Measurements from ENCODE around the gene ADGRG3. TPM values are rescaled to one million over a fixed set of nuclear protein-coding genes. Genes with fewer than 3 reads are reported as not detected.

The ADGRG3 gene
- total and polyA plus RNA-seq, 4 donors: 1.8 to 66.2 (median 9.4) TPM

DNA sequence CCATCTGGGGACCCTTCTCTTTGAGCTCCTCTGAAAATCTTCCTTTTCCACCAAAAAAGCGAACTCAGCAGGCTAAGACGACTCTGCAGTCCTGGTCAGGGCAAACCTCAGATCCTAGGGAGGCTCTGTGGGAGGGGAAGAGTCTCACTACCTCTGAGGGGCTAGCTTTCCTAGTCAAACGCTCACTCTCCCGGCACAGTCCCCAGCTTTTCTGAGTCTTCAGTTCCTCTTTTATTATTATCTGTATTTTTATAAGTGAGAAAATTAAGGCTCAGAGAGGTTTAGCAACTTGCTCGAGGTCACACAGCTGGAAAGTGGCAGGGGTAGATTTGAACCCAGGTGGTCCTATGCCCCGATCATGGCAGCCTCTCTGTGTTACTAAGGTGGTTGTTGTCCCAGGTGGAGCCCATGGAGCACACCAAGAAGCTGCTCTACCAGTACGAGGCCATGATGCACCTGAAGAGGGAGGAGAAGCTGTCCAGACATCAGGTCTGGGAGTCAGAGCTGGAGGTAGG lies 58.4 kb downstream of the ADGRG3 start:
- Histone ChIP-seq H3K27me3 (ENCODE audit: control insufficient read depth in 3 of 3, insufficient read depth in 3 of 3, low read length in 2 of 3) (no peaks in the 10 kb centered on the region), H3K9me3 (ENCODE audit: control insufficient read depth in 4 of 4, insufficient read depth in 3 of 4, low read length in 3 of 4) (no peaks in the 10 kb centered on the region), H3K36me3 (ENCODE audit: control insufficient read depth in 4 of 4, insufficient read depth in 4 of 4, low read length in 4 of 4) (no peaks in the 10 kb centered on the region), H3K9ac (ENCODE audit: insufficient read depth in 1 of 2, low read length in 2 of 2) (no peak overlapping the region), H3K27ac (ENCODE audit: low read depth in 1 of 2, low read length in 1 of 2) (no peak overlapping the region), H3K4me1 (ENCODE audit: control insufficient read depth in 5 of 5, insufficient read depth in 5 of 5, low read length in 5 of 5) (no peaks in the 10 kb centered on the region), H3K4me3 (no peak overlapping the region)
- DNase-seq (no peak), ATAC-seq (ENCODE audit: insufficient read depth, low FRiP score) (no peak)
- TF ChIP-seq, protein P1, sequence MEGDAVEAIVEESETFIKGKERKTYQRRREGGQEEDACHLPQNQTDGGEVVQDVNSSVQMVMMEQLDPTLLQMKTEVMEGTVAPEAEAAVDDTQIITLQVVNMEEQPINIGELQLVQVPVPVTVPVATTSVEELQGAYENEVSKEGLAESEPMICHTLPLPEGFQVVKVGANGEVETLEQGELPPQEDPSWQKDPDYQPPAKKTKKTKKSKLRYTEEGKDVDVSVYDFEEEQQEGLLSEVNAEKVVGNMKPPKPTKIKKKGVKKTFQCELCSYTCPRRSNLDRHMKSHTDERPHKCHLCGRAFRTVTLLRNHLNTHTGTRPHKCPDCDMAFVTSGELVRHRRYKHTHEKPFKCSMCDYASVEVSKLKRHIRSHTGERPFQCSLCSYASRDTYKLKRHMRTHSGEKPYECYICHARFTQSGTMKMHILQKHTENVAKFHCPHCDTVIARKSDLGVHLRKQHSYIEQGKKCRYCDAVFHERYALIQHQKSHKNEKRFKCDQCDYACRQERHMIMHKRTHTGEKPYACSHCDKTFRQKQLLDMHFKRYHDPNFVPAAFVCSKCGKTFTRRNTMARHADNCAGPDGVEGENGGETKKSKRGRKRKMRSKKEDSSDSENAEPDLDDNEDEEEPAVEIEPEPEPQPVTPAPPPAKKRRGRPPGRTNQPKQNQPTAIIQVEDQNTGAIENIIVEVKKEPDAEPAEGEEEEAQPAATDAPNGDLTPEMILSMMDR (IDR thresholded peaks at IDR 0.05; ENCODE audit: control extremely low read depth, extremely low read depth): no peak
- WGBS, 2 donors: 81 to 89% methylated on average over 7 of the region's 7 CpGs

DNA sequence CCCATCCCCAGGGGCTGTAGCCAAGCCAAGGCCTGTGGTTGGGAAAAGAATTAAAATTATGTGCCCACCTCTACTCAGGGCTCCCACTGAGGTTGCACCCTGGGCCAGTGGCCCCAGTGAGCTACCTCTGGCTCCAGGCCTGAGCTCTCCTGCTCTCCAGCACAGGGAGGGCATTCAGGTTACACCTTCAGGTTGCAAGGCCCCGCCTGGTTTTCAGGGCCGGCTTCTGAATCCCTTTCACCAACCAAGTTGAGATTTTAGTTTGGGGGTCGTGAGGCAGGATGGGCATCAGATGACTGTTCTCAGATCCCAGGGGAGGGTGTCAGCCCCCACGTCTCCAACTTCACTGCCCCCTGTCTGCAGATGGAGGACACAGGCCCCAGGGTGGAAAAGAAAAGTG lies 59.5 kb downstream of the ADGRG3 start:
- 74 to 81% methylated on average over 4 of the region's 4 CpGs for whole genome bisulfite sequencing, 2 donors
- Histone ChIP-seq H3K27ac (ENCODE audit: low read depth in 1 of 2, low read length in 1 of 2) (no peak overlapping the region), H3K4me1 (ENCODE audit: control insufficient read depth in 5 of 5, insufficient read depth in 5 of 5, low read length in 5 of 5) (no peaks in the 10 kb centered on the region), H3K36me3 (ENCODE audit: control insufficient read depth in 4 of 4, insufficient read depth in 4 of 4, low read length in 4 of 4) (no peaks in the 10 kb centered on the region), H3K27me3 (ENCODE audit: control insufficient read depth in 3 of 3, insufficient read depth in 3 of 3, low read length in 2 of 3) (no peaks in the 10 kb centered on the region), H3K4me3 (no peak overlapping the region), H3K9ac (ENCODE audit: insufficient read depth in 1 of 2, low read length in 2 of 2) (no peak overlapping the region), H3K9me3 (ENCODE audit: control insufficient read depth in 4 of 4, insufficient read depth in 3 of 4, low read length in 3 of 4) (no peaks in the 10 kb centered on the region)
- ATAC-seq (ENCODE audit: insufficient read depth, low FRiP score): no peak
- TF ChIP-seq, protein P1 (IDR thresholded peaks at IDR 0.05; ENCODE audit: control extremely low read depth, extremely low read depth): no peak
- DNase-seq: no peak

DNA sequence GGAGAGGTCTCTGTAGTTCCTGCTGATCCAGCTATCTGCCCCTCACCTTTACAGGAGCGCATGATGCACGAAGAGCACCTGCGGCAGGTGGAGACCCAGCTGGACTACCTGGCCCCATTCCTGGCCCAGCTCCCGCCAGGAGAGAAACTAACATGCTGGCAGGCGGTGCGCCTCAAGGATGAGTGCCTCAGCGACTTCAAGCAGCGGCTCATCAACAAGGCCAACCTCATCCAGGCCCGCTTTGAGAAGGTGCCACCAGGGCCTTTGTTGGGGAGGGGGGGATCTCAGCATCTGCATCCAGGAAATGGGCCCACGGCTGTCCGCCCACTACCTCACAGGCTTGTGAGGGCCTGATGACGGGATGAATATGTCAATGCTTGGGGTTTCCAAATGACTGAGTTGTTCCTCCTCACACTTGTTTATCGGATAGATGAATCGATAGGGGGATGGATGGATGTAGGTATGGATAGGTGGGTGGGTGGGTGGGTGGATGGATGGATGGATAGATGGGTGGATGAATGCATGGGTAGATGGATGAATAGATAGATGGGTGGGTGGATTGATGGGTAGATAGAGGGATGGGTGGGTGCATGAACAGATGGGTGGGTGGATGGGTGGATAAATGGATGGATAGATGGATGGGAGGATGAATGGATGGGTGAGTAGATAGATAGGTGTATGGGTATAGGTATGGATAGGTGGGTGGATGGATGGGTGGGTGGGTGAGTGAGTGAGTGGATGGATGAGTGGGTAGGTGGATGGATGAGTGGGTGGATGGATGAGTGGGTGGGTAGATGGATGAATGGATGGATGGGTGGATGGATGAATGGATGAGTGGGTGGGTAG lies 60.5 kb downstream of the ADGRG3 start:
- Histone ChIP-seq H3K36me3 (ENCODE audit: control insufficient read depth in 4 of 4, insufficient read depth in 4 of 4, low read length in 4 of 4) (no peaks in the 10 kb centered on the region), H3K4me1 (ENCODE audit: control insufficient read depth in 5 of 5, insufficient read depth in 5 of 5, low read length in 5 of 5) (no peaks in the 10 kb centered on the region), H3K27me3 (ENCODE audit: control insufficient read depth in 3 of 3, insufficient read depth in 3 of 3, low read length in 2 of 3) (no peaks in the 10 kb centered on the region), H3K9me3 (ENCODE audit: control insufficient read depth in 4 of 4, insufficient read depth in 3 of 4, low read length in 3 of 4) (no peaks in the 10 kb centered on the region), H3K4me3 (no peak overlapping the region), H3K27ac (ENCODE audit: low read depth in 1 of 2, low read length in 1 of 2) (no peak overlapping the region), H3K9ac (ENCODE audit: insufficient read depth in 1 of 2, low read length in 2 of 2) (no peak overlapping the region)
- ATAC-seq (ENCODE audit: insufficient read depth, low FRiP score) (no peak), DNase-seq (no peak)
- TF ChIP-seq, protein P1 (IDR thresholded peaks at IDR 0.05; ENCODE audit: control extremely low read depth, extremely low read depth): no peak
- 95 to 96% methylated on average over 14 of the region's 14 CpGs for WGBS, 2 donors

Measured in lung (tissue), 12 donors.